Subcutaneous adipose tissue (tissue), 4 donors: ENCODE measurements around the gene UBASH3A. TPM values are rescaled to one million over a fixed set of nuclear protein-coding genes. Genes with fewer than 3 reads are reported as not detected.

Experiments
- total RNA-seq, 4 donors: library from RNA; depleted of rRNA; stranded (reverse); fragments of >200 nt; gene quantifications; one replicate each; pipeline ENCODE4 v1.1.0, GENCODE V29; 2016
- TF ChIP-seq, protein P1 (sequence below): fragments of 450-650 bp; IDR thresholded peaks from one replicate; pipeline ENCODE4 v1.5.1; 2016; ENCODE audit warnings: low read depth, mild to moderate bottlenecking, control low read depth, antibody characterized with exemption, moderate library complexity

The UBASH3A gene
- total RNA-seq, 4 donors from 2014 or later, result 0.38 to 1.2 (median 0.66) TPM; not detected in 1

DNA sequence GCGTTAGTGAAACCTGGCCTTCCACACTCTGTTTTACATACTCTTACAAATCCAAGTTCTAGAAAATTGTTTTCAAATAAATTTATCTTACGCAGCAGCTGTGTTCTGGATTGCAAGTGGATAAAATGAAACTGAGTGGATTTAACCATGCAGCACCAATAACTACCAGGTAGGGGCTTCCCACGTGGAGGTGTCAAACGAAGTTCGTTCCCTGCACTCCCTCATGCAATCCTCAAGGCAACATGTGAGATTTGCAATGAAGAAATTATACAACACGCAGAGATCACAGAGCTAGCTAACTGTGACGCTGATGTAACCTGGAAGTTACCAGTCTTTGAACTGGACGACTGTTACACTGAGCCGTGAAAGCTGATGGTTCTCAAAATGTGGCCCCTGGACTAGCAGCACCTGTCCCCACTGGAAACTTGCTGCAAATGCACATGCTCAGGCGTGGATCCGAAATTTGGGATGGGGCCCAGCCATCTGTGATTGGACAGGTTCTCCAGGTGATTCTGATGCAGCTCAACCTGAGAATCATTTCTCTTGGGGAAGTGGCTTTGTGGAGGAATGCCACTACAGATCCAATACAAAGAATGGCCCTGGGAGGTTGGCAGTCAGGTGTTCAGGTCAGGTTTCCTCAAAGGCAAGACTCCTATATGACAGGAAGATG lies 56.0 kb downstream of the UBASH3A start:
- TF ChIP-seq, protein P1, sequence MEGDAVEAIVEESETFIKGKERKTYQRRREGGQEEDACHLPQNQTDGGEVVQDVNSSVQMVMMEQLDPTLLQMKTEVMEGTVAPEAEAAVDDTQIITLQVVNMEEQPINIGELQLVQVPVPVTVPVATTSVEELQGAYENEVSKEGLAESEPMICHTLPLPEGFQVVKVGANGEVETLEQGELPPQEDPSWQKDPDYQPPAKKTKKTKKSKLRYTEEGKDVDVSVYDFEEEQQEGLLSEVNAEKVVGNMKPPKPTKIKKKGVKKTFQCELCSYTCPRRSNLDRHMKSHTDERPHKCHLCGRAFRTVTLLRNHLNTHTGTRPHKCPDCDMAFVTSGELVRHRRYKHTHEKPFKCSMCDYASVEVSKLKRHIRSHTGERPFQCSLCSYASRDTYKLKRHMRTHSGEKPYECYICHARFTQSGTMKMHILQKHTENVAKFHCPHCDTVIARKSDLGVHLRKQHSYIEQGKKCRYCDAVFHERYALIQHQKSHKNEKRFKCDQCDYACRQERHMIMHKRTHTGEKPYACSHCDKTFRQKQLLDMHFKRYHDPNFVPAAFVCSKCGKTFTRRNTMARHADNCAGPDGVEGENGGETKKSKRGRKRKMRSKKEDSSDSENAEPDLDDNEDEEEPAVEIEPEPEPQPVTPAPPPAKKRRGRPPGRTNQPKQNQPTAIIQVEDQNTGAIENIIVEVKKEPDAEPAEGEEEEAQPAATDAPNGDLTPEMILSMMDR, result no peak

DNA sequence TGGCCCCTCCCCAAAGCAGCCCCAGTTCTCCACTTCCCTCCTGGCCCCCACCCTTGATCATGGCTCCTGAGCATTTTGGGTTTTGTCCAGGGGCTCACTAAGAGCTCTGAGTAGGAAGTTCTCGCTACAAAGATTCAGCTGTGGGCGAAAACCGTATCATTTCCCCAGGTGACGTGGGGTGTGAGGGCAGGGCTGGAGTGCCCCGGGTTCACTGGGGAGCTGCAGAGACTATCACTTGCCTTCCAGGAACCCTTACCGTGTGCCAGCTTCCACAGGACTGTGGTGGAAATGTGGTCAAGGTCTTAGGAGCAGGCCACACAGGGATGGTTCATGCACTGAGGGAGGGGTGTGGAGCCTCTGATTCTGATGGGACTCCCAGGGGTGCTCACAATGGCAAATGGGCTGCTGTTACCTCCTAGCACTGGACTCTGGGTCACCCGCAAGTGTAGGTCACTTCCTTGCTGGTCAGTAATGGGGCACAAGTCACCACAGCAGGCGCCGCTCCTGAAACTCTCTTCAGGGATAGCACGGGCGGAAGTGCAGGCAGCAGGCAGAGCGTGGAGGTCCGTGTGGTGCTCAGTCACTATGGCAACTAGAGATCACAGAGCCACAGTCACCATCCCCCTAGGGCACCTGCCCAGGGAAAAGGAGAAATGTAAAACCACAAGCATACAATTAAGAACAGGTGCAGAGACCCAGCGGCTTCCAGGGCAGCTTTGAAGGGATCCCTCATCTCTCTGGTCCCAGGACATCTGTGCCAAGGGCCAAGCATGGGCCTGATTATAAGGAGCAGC lies 56.9 kb downstream of the UBASH3A start:
- TF ChIP-seq, protein P1, result no peak

DNA sequence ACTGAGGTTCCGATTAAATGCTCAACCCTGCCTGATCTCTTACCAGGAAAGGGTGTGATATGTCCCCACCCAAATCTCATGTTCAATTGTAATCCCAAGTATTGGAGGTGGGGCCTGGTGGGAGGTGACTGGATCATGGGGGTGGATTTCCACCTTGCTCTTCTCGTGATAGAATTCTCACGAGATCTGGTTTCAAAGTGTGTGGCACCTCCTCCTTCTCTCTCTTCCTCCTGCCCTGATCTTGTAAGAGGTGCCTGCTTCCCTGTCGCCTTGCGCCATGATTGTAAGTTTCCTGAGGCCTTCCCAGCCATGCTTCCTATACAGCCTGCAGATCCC lies 57.5 kb downstream of the UBASH3A start:
- TF ChIP-seq, protein P1, result no peak

DNA sequence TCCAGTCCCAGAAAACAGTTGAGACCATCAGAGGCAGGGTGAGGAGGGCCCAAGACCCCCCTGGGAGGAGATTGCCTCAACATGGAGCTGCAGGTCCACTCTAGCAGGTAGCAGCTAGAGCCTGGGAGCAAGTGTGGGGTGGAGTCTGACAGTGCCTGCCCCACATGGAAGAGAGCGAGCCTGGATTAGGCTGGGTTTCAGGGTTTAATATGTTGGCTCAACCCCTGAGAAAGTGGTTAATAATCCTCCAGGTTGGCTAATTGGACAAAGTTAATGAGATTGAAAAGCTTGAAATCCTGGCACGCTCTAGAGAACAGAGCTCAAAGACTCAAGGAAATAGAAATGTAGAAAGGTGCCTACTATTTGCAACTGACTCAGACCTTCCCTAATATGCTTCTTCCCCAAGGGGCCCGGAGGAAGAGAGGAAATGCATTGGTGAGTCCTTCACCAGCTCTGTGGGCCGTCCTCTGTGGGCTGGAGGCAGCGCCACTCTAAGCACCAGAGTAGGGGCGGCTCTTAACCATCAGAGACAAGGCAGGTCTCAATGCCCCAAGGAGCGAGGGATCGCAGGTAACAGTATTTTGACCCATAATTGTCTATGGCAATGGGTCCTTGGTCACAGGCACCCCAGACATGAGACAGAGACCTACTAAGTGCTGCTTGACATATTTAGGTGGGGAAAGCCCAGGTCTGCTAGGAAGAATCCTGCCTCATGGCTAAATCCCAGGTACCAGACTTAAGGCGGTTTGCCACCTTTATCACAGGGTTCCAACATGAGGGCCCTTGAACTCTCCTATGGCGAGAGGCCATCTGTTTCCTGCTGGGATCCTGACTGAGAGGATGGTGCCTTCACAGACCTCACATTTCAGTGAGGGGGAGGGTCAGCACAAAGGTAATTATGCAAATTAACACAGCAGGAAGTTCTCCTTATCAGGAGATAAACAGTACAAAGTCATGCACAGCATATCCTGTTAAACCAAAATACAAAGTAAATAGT lies 58.5 kb downstream of the UBASH3A start:
- TF ChIP-seq, protein P1, result no peak

DNA sequence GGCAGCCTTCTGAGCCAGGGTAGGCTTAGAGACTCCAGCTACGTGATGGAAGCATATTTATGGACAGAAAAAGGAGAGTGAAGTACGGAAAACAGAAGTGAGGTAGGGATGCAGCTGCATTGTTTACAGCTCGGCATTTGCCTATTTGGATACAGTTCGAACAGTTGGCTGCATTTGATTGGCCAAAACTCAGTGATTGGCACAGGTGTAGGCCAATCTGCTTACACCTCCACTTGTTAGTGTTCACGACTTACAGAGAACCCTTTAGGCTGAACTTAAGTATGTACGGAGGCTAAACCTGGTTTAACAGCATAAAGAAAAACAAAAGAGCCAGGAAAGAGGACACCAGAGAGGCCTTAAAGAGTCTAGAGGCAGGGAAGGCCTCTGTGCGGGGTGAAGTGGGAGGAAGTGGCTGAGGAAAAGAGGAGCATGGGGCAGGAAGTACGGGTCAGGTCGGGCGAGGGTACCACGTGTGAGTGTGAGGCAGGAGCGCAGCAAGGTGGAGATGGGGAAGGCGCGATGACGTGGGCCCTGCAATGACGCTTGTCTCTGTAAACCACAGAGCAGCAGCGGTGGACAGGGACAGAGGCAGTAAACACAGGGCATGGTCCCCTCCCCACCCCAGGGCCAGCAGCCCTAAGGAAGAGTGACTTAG lies 60.3 kb downstream of the UBASH3A start:
- TF ChIP-seq, protein P1, result no peak

DNA sequence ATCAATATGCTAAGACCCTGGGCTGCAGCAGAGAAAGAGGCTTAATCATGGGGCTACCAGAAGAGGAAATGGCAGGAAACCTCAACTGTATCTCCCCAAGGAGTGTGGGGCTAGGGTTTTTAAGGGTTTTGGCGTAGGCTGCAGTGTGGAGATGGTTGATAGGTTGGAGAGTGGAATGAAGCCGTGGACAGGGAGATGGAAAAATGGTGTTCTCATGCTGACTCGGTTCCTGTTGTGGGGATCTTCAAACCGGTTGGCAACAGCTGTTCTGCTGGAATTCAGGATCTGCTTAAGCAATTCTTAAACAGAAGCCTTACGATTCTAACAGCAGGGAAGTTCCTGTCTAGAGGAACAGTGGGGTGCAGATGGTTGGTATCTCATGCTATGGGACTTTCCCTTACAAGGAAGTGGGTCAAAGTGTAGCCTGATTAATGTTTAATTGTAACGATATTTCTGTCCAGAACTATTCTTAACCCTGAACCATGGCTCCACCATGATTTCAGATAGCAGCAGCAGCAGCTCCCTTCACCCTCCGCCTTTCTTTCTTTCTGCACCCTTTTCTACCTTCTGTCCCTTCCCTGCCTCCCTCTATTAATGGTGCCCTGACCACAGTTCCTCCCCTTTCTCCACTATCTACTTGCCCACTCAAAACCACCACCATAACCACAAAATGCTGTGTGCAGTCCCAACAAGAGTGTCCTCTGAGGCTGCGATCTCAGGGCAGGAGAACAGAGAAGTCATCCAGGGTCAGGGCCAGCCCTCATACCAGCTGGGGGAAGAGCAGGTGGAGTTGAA lies 61.5 kb downstream of the UBASH3A start:
- TF ChIP-seq, protein P1, result no peak
